ENCODE measurements around the gene MTA2. TPM values are rescaled to one million over a fixed set of nuclear protein-coding genes. Genes with fewer than 3 reads are reported as not detected.
"Not testable (repeated sequence)": the region's sequence is repeated elsewhere in the genome, so short reads cannot be mapped to it uniquely, and the experiment has no call there.

MTA2 gene
- total RNA-seq, 1 donor from 2014 or later = 215 TPM

GRCh38 chr11:62569611-62570010 lies 32.1 kb downstream of the MTA2 start:
- no peaks in the 10 kb centered on the region for H3K9me3 Mint-ChIP-seq
- no peaks in the 10 kb centered on the region for H3K27me3 Mint-ChIP-seq (ENCODE audit: low read depth)
- no peak overlapping the region for H3K27ac Mint-ChIP-seq
- no peak for DNase-seq (ENCODE audit: low spot score)
- peaks cover 46% of the 10 kb centered on the region for H3K4me1 Mint-ChIP-seq (ENCODE audit: low read depth)
- peaks cover 89% of the 10 kb centered on the region for H3K36me3 Mint-ChIP-seq (ENCODE audit: low read depth)
- intact Hi-C loops (cut with micrococcal nuclease) = loop anchor here (5.0 kb wide), 1 partner anchor 43 kb away; the partner anchor contains the start of genes EML3 and ROM1
- no peak overlapping the region for H3K4me3 Mint-ChIP-seq (ENCODE audit: low read depth)

GRCh38 chr11:62567018-62567633 lies 34.5 kb downstream of the MTA2 start:
- intact Hi-C loops (cut with micrococcal nuclease) = no loop called here
- DNase-seq (ENCODE audit: low spot score) = no peak
- H3K27ac Mint-ChIP-seq = peak overlapping the region; percentile 71
- no peak overlapping the region for H3K4me3 Mint-ChIP-seq (ENCODE audit: low read depth)
- H3K27me3 Mint-ChIP-seq (ENCODE audit: low read depth) = no peaks in the 10 kb centered on the region
- peaks cover 80% of the 10 kb centered on the region for H3K36me3 Mint-ChIP-seq (ENCODE audit: low read depth)
- no peaks in the 10 kb centered on the region for H3K9me3 Mint-ChIP-seq
- H3K4me1 Mint-ChIP-seq (ENCODE audit: low read depth) = peaks cover 37% of the 10 kb centered on the region

GRCh38 chr11:62566247-62566646 lies 35.4 kb downstream of the MTA2 start:
- intact Hi-C loops (cut with micrococcal nuclease) = no loop called here
- Mint-ChIP-seq H3K9me3 (no peaks in the 10 kb centered on the region), H3K27ac (no peak overlapping the region), H3K36me3 (ENCODE audit: low read depth) (peaks cover 78% of the 10 kb centered on the region), H3K4me1 (ENCODE audit: low read depth) (peaks cover 34% of the 10 kb centered on the region), H3K27me3 (ENCODE audit: low read depth) (no peaks in the 10 kb centered on the region), H3K4me3 (ENCODE audit: low read depth) (no peak overlapping the region)
- DNase-seq (ENCODE audit: low spot score) = no peak

- intact Hi-C loops (cut with micrococcal nuclease) = no loop called here
- DNase-seq (ENCODE audit: low spot score) = no peak
- Mint-ChIP-seq H3K27ac (no peak overlapping the region), H3K4me3 (ENCODE audit: low read depth) (no peak overlapping the region), H3K36me3 (ENCODE audit: low read depth) (peaks cover 78% of the 10 kb centered on the region), H3K4me1 (ENCODE audit: low read depth) (peaks cover 35% of the 10 kb centered on the region), H3K27me3 (ENCODE audit: low read depth) (no peaks in the 10 kb centered on the region), H3K9me3 (no peaks in the 10 kb centered on the region)
These were observed 36.4 kb downstream of the MTA2 start for GRCh38 chr11:62565100-62565802.

- Mint-ChIP-seq H3K4me1 (ENCODE audit: low read depth) (peaks cover 50% of the 10 kb centered on the region), H3K36me3 (ENCODE audit: low read depth) (peaks cover 79% of the 10 kb centered on the region), H3K27ac (peak overlapping the region; percentile 47)
- H3K4me3 Mint-ChIP-seq (ENCODE audit: low read depth); intact Hi-C loops (cut with micrococcal nuclease); H3K9me3 Mint-ChIP-seq; DNase-seq (ENCODE audit: low spot score); H3K27me3 Mint-ChIP-seq (ENCODE audit: low read depth): not testable (repeated sequence)
These were observed 39.9 kb downstream of the MTA2 start for GRCh38 chr11:62561677-62562230.

- Mint-ChIP-seq H3K27me3 (ENCODE audit: low read depth) (no peaks in the 10 kb centered on the region), H3K27ac (peak overlapping the region; percentile 38), H3K9me3 (no peaks in the 10 kb centered on the region), H3K36me3 (ENCODE audit: low read depth) (peaks cover 67% of the 10 kb centered on the region), H3K4me3 (ENCODE audit: low read depth) (no peak overlapping the region), H3K4me1 (ENCODE audit: low read depth) (peaks cover 53% of the 10 kb centered on the region)
- intact Hi-C loops (cut with micrococcal nuclease) = loop anchor here (1.0 kb wide), 1 partner anchor 136 kb away; no protein-coding TSS in a partner anchor
- peak; percentile 67 for DNase-seq (ENCODE audit: low spot score)
These were observed 41.0 kb downstream of the MTA2 start for GRCh38 chr11:62560566-62561103.

- Mint-ChIP-seq H3K4me1 (ENCODE audit: low read depth) (peaks cover 58% of the 10 kb centered on the region), H3K27ac (peak overlapping the region; percentile 67), H3K36me3 (ENCODE audit: low read depth) (peaks cover 60% of the 10 kb centered on the region)
- intact Hi-C loops (cut with micrococcal nuclease) = loop anchor here (1.0 to 10.0 kb wide), 3 partner anchors 52 to 295 kb away; no protein-coding TSS in a partner anchor
- not testable (repeated sequence) for H3K9me3 Mint-ChIP-seq; H3K27me3 Mint-ChIP-seq (ENCODE audit: low read depth); DNase-seq (ENCODE audit: low spot score); H3K4me3 Mint-ChIP-seq (ENCODE audit: low read depth)
These were observed 42.0 kb downstream of the MTA2 start for GRCh38 chr11:62559626-62560025.

- Mint-ChIP-seq H3K4me3 (ENCODE audit: low read depth) (peak overlapping the region; percentile 34), H3K36me3 (ENCODE audit: low read depth) (peaks cover 60% of the 10 kb centered on the region), H3K27ac (peak overlapping the region; percentile 67), H3K9me3 (no peaks in the 10 kb centered on the region), H3K4me1 (ENCODE audit: low read depth) (peaks cover 62% of the 10 kb centered on the region), H3K27me3 (ENCODE audit: low read depth) (no peaks in the 10 kb centered on the region)
- intact Hi-C loops (cut with micrococcal nuclease) = loop anchor here (5.0 to 10.0 kb wide), 2 partner anchors 52 to 296 kb away; no protein-coding TSS in a partner anchor
- no peak for DNase-seq (ENCODE audit: low spot score)
These were observed 42.5 kb downstream of the MTA2 start for GRCh38 chr11:62559204-62559603.

GRCh38 chr11:62558669-62559068 lies 43.0 kb downstream of the MTA2 start:
- H3K4me3 Mint-ChIP-seq (ENCODE audit: low read depth) = no peak overlapping the region
- no peak for DNase-seq (ENCODE audit: low spot score)
- no peaks in the 10 kb centered on the region for H3K9me3 Mint-ChIP-seq
- no peak overlapping the region for H3K27ac Mint-ChIP-seq
- H3K27me3 Mint-ChIP-seq (ENCODE audit: low read depth) = no peaks in the 10 kb centered on the region
- intact Hi-C loops (cut with micrococcal nuclease) = loop anchor here (5.0 to 10.0 kb wide), 2 partner anchors 51 to 296 kb away; no protein-coding TSS in a partner anchor
- peaks cover 55% of the 10 kb centered on the region for H3K36me3 Mint-ChIP-seq (ENCODE audit: low read depth)
- peaks cover 67% of the 10 kb centered on the region for H3K4me1 Mint-ChIP-seq (ENCODE audit: low read depth)

GRCh38 chr11:62556875-62557631 lies 44.6 kb downstream of the MTA2 start:
- intact Hi-C loops (cut with micrococcal nuclease) = loop anchor here (1.0 to 10.0 kb wide), 6 partner anchors 14 to 298 kb away; partner anchors contain the start of genes EEF1G and TUT1
- Mint-ChIP-seq H3K36me3 (ENCODE audit: low read depth) (peaks cover 46% of the 10 kb centered on the region), H3K9me3 (no peaks in the 10 kb centered on the region)

GRCh38 chr11:62556108-62556874 lies 45.4 kb downstream of the MTA2 start:
- Mint-ChIP-seq H3K36me3 (ENCODE audit: low read depth) (peaks cover 40% of the 10 kb centered on the region), H3K9me3 (no peaks in the 10 kb centered on the region), H3K4me3 (ENCODE audit: low read depth) (peak overlapping the region; percentile 56), H3K27me3 (ENCODE audit: low read depth) (no peaks in the 10 kb centered on the region), H3K27ac (peak overlapping the region; percentile 97), H3K4me1 (ENCODE audit: low read depth) (peaks cover 84% of the 10 kb centered on the region)
- intact Hi-C loops (cut with micrococcal nuclease) = loop anchor here (1.0 to 10.0 kb wide), 6 partner anchors 13 to 299 kb away; partner anchors contain the start of genes EEF1G and TUT1
- DNase-seq (ENCODE audit: low spot score) = peak; percentile 87

More at GRCh38 chr11:62556875-62557631, 44.6 kb downstream of the MTA2 start:
- peak; percentile 79 for DNase-seq (ENCODE audit: low spot score)
- Mint-ChIP-seq H3K4me1 (ENCODE audit: low read depth) (peaks cover 81% of the 10 kb centered on the region), H3K27ac (peak overlapping the region; percentile 97), H3K4me3 (ENCODE audit: low read depth) (peak overlapping the region; percentile 50), H3K27me3 (ENCODE audit: low read depth) (no peaks in the 10 kb centered on the region)

Data from activated T-helper 2 cell treated with anti-CD3 and anti-CD28 coated beads, Interferon-gamma antibody, Interleukin-2, Interleukin-4, amounts not matched to agents 10 μg/mL and 5 μg/mL and 100 μg/mL, durations not matched to agents 14 hours and 24 hours and 36 hours (primary cell).